ENCODE results near the gene CEP120.

CEP120 gene

GRCh38 chr5:123359454-123360200, 63.6 kb downstream of the CEP120 start:
- H3K14ac ChIP-seq (ENCODE audit: low read length), result no peak overlapping the region
- H4K91ac ChIP-seq (ENCODE audit: low read depth, low read length), result no peak overlapping the region
- no peak overlapping the region for H4K12ac ChIP-seq (ENCODE audit: low read depth, low read length)
- H3K79me1 ChIP-seq (ENCODE audit: low read length), result no peaks in the 10 kb centered on the region
- no peak overlapping the region for H3K27ac ChIP-seq (ENCODE audit: low read depth, low read length)
- H3K9me3 ChIP-seq (ENCODE audit: insufficient read depth, low read depth, low read length), result no peaks in the 10 kb centered on the region
- no peak overlapping the region for H2AK5ac ChIP-seq (ENCODE audit: low read length)
- no peaks in the 10 kb centered on the region for H3K79me2 ChIP-seq (ENCODE audit: control insufficient read depth, insufficient read depth, low read length, poor library complexity)
- no peak overlapping the region for H3K4ac ChIP-seq (ENCODE audit: low read depth, low read length)
- no peak overlapping the region for H2AFZ ChIP-seq (ENCODE audit: insufficient read depth, low read length, poor library complexity)
- H3K27me3 ChIP-seq (ENCODE audit: insufficient read depth, low read length), result no peaks in the 10 kb centered on the region
- no peak overlapping the region for H3K9ac ChIP-seq (ENCODE audit: low read length)
- no peak overlapping the region for H2BK12ac ChIP-seq (ENCODE audit: low read length)
- no peak overlapping the region for H4K8ac ChIP-seq (ENCODE audit: low read depth, low read length)
- H3K4me1 ChIP-seq (ENCODE audit: control insufficient read depth in 1 of 2, insufficient read depth in 2 of 2, low read length in 2 of 2), result no peaks in the 10 kb centered on the region
- H3K23ac ChIP-seq (ENCODE audit: low read length), result no peak overlapping the region
- no peak overlapping the region for H3K18ac ChIP-seq (ENCODE audit: low read length)
- no peak for DNase-seq
- WGBS (ENCODE audit: extremely low coverage, insufficient coverage, insufficient read length), result no CpG with 5 or more reads among the region's 5 CpGs
- no peak overlapping the region for H2BK120ac ChIP-seq (ENCODE audit: insufficient read depth, low read length, poor library complexity)
- no peak overlapping the region for H3K4me3 ChIP-seq (ENCODE audit: low read depth, low read length)
- peaks cover 0 to 2% of the 10 kb centered on the region in 2 experiments for H3K36me3 ChIP-seq (ENCODE audit: control insufficient read depth in 1 of 2, insufficient read depth in 2 of 2, low read length in 2 of 2)
- no peak overlapping the region for H2BK5ac ChIP-seq (ENCODE audit: low read depth, low read length, poor library complexity)
- no peak overlapping the region for H3K4me2 ChIP-seq (ENCODE audit: low read length)

DNA sequence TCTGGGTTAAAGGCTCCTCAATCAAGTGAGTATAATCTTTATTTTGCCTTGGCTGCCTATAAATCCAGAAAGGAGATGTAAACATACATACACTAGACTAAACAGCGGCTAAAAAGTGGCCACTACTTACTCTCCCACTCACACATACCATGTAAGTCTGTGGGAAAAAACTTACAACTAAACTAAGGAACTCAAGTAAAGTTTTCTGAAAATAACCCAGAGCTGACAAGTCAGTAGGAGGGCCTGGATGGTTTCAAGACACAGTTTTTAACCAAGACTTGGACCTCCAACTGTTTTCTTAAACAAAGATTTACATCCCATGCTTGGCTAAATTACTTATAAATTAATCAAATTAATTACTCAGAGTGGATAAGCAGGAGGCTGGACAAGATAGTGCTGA, 64.5 kb downstream of the CEP120 start:
- Histone ChIP-seq H3K4ac (ENCODE audit: low read depth, low read length) (no peak overlapping the region), H3K36me3 (ENCODE audit: control insufficient read depth in 1 of 2, insufficient read depth in 2 of 2, low read length in 2 of 2) (peaks cover 0 to 2% of the 10 kb centered on the region in 2 experiments), H4K8ac (ENCODE audit: low read depth, low read length) (no peak overlapping the region), H2BK5ac (ENCODE audit: low read depth, low read length, poor library complexity) (no peak overlapping the region), H4K12ac (ENCODE audit: low read depth, low read length) (no peak overlapping the region), H3K4me1 (ENCODE audit: control insufficient read depth in 1 of 2, insufficient read depth in 2 of 2, low read length in 2 of 2) (no peaks in the 10 kb centered on the region), H2AK5ac (ENCODE audit: low read length) (no peak overlapping the region), H3K23ac (ENCODE audit: low read length) (no peak overlapping the region), H3K4me3 (ENCODE audit: low read depth, low read length) (no peak overlapping the region), H2BK12ac (ENCODE audit: low read length) (no peak overlapping the region), H3K79me1 (ENCODE audit: low read length) (no peaks in the 10 kb centered on the region), H3K27ac (ENCODE audit: low read depth, low read length) (no peak overlapping the region), H3K14ac (ENCODE audit: low read length) (no peak overlapping the region), H4K91ac (ENCODE audit: low read depth, low read length) (no peak overlapping the region), H2BK120ac (ENCODE audit: insufficient read depth, low read length, poor library complexity) (no peak overlapping the region), H2AFZ (ENCODE audit: insufficient read depth, low read length, poor library complexity) (no peak overlapping the region), H3K9me3 (ENCODE audit: insufficient read depth, low read depth, low read length) (no peaks in the 10 kb centered on the region), H3K18ac (ENCODE audit: low read length) (no peak overlapping the region), H3K79me2 (ENCODE audit: control insufficient read depth, insufficient read depth, low read length, poor library complexity) (no peaks in the 10 kb centered on the region), H3K9ac (ENCODE audit: low read length) (no peak overlapping the region), H3K4me2 (ENCODE audit: low read length) (no peak overlapping the region), H3K27me3 (ENCODE audit: insufficient read depth, low read length) (no peaks in the 10 kb centered on the region)
- DNase-seq, result no peak
- no CpG with 5 or more reads among the region's 1 CpG for WGBS (ENCODE audit: extremely low coverage, insufficient coverage, insufficient read length)

DNA sequence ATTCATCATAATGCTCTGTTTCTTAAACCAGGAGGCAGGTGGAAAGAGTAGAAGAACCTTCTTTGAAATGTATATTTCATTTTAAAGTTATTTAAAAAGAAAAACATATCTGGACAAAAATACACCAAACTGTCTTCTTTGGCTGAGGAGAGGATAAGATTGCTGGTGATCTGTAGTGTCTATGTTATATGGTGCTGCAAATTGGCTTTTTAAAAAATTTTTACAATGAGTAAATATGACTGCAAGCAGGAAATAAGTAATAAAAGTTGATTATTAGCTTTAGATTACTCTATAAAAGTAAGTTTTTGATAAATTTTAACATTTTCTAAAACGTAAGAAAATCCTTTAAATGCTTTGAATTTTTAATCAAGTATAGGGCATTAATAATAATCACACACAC, 64.9 kb downstream of the CEP120 start:
- Histone ChIP-seq H3K9ac (ENCODE audit: low read length) (no peak overlapping the region), H2BK12ac (ENCODE audit: low read length) (no peak overlapping the region), H2BK5ac (ENCODE audit: low read depth, low read length, poor library complexity) (no peak overlapping the region), H3K79me2 (ENCODE audit: control insufficient read depth, insufficient read depth, low read length, poor library complexity) (no peaks in the 10 kb centered on the region), H3K4me3 (ENCODE audit: low read depth, low read length) (no peak overlapping the region), H3K14ac (ENCODE audit: low read length) (no peak overlapping the region), H3K4me2 (ENCODE audit: low read length) (no peak overlapping the region), H4K12ac (ENCODE audit: low read depth, low read length) (no peak overlapping the region), H3K4ac (ENCODE audit: low read depth, low read length) (no peak overlapping the region), H3K27ac (ENCODE audit: low read depth, low read length) (no peak overlapping the region), H4K8ac (ENCODE audit: low read depth, low read length) (no peak overlapping the region), H3K4me1 (ENCODE audit: control insufficient read depth in 1 of 2, insufficient read depth in 2 of 2, low read length in 2 of 2) (no peaks in the 10 kb centered on the region), H2AK5ac (ENCODE audit: low read length) (no peak overlapping the region), H3K18ac (ENCODE audit: low read length) (no peak overlapping the region), H2BK120ac (ENCODE audit: insufficient read depth, low read length, poor library complexity) (no peak overlapping the region), H4K91ac (ENCODE audit: low read depth, low read length) (no peak overlapping the region), H2AFZ (ENCODE audit: insufficient read depth, low read length, poor library complexity) (no peak overlapping the region), H3K23ac (ENCODE audit: low read length) (no peak overlapping the region), H3K36me3 (ENCODE audit: control insufficient read depth in 1 of 2, insufficient read depth in 2 of 2, low read length in 2 of 2) (peaks cover 0 to 2% of the 10 kb centered on the region in 2 experiments), H3K27me3 (ENCODE audit: insufficient read depth, low read length) (no peaks in the 10 kb centered on the region), H3K79me1 (ENCODE audit: low read length) (no peaks in the 10 kb centered on the region), H3K9me3 (ENCODE audit: insufficient read depth, low read depth, low read length) (no peaks in the 10 kb centered on the region)
- no peak for DNase-seq
- no CpG with 5 or more reads among the region's 1 CpG for WGBS (ENCODE audit: extremely low coverage, insufficient coverage, insufficient read length)

GRCh38 chr5:123351820-123352219, 71.4 kb downstream of the CEP120 start:
- Histone ChIP-seq H3K4me1 (ENCODE audit: control insufficient read depth in 1 of 2, insufficient read depth in 2 of 2, low read length in 2 of 2) (no peaks in the 10 kb centered on the region), H4K12ac (ENCODE audit: low read depth, low read length) (no peak overlapping the region), H2BK120ac (ENCODE audit: insufficient read depth, low read length, poor library complexity) (no peak overlapping the region), H3K79me2 (ENCODE audit: control insufficient read depth, insufficient read depth, low read length, poor library complexity) (no peaks in the 10 kb centered on the region), H2AFZ (ENCODE audit: insufficient read depth, low read length, poor library complexity) (no peak overlapping the region), H3K79me1 (ENCODE audit: low read length) (no peaks in the 10 kb centered on the region), H2BK12ac (ENCODE audit: low read length) (no peak overlapping the region), H3K4me2 (ENCODE audit: low read length) (no peak overlapping the region), H3K4me3 (ENCODE audit: low read depth, low read length) (no peak overlapping the region), H3K27ac (ENCODE audit: low read depth, low read length) (no peak overlapping the region), H3K18ac (ENCODE audit: low read length) (no peak overlapping the region), H3K27me3 (ENCODE audit: insufficient read depth, low read length) (no peaks in the 10 kb centered on the region), H4K8ac (ENCODE audit: low read depth, low read length) (no peak overlapping the region), H2AK5ac (ENCODE audit: low read length) (no peak overlapping the region), H3K23ac (ENCODE audit: low read length) (no peak overlapping the region), H3K4ac (ENCODE audit: low read depth, low read length) (no peak overlapping the region), H3K9ac (ENCODE audit: low read length) (no peak overlapping the region), H3K14ac (ENCODE audit: low read length) (no peak overlapping the region), H3K9me3 (ENCODE audit: insufficient read depth, low read depth, low read length) (no peaks in the 10 kb centered on the region), H4K91ac (ENCODE audit: low read depth, low read length) (no peak overlapping the region), H2BK5ac (ENCODE audit: low read depth, low read length, poor library complexity) (no peak overlapping the region), H3K36me3 (ENCODE audit: control insufficient read depth in 1 of 2, insufficient read depth in 2 of 2, low read length in 2 of 2) (no peaks in the 10 kb centered on the region)
- no peak for DNase-seq
- no CpG with 5 or more reads among the region's 2 CpGs for WGBS (ENCODE audit: extremely low coverage, insufficient coverage, insufficient read length)
